Measurements from ENCODE around the gene PHC2.

GRCh38 chr1:33296824-33297223, 134.1 kb downstream of the PHC2 start:
- TF ChIP-seq SP1 (IDR thresholded peaks at IDR 0.05; ENCODE audit: low read depth): no peak
- TF ChIP-seq, protein P1, sequence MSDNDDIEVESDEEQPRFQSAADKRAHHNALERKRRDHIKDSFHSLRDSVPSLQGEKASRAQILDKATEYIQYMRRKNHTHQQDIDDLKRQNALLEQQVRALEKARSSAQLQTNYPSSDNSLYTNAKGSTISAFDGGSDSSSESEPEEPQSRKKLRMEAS (IDR thresholded peaks at IDR 0.05): no peak
- TF ChIP-seq, protein P2, sequence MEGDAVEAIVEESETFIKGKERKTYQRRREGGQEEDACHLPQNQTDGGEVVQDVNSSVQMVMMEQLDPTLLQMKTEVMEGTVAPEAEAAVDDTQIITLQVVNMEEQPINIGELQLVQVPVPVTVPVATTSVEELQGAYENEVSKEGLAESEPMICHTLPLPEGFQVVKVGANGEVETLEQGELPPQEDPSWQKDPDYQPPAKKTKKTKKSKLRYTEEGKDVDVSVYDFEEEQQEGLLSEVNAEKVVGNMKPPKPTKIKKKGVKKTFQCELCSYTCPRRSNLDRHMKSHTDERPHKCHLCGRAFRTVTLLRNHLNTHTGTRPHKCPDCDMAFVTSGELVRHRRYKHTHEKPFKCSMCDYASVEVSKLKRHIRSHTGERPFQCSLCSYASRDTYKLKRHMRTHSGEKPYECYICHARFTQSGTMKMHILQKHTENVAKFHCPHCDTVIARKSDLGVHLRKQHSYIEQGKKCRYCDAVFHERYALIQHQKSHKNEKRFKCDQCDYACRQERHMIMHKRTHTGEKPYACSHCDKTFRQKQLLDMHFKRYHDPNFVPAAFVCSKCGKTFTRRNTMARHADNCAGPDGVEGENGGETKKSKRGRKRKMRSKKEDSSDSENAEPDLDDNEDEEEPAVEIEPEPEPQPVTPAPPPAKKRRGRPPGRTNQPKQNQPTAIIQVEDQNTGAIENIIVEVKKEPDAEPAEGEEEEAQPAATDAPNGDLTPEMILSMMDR (IDR thresholded peaks at IDR 0.05 in 2 of 3, conservative IDR thresholded peaks at IDR 0.05 in 1 of 3; ENCODE audit: borderline replicate concordance in 1 of 3, insufficient read depth in 1 of 3, low read depth in 2 of 3, low read length in 2 of 3): no peak
- TF ChIP-seq POLR2A (IDR thresholded peaks at IDR 0.05; ENCODE audit: borderline replicate concordance, extremely low read depth, insufficient read depth, insufficient read length): no peak
- no peak for TF ChIP-seq SRF (IDR thresholded peaks at IDR 0.05; ENCODE audit: low read depth)
- TF ChIP-seq EZH2phosphoT487 (IDR thresholded peaks at IDR 0.05; ENCODE audit: borderline replicate concordance): no peak
- TF ChIP-seq ZNF274 (IDR thresholded peaks at IDR 0.05; ENCODE audit: low read depth, low read length): no peak
- no peak for TF ChIP-seq JUND (IDR thresholded peaks at IDR 0.05)
- TF ChIP-seq ZFX (IDR thresholded peaks at IDR 0.05): no peak
- no peak for TF ChIP-seq POLR2AphosphoS5 (IDR thresholded peaks at IDR 0.05; ENCODE audit: low read depth, low read length)
- no peak for TF ChIP-seq RAD21 (IDR thresholded peaks at IDR 0.05; ENCODE audit: low read depth)
- no peak for TF ChIP-seq FOSL1 (IDR thresholded peaks at IDR 0.05; ENCODE audit: low read depth)

All from HCT116 (cell line).